Stomach smooth muscle (tissue), 2 donors: ENCODE measurements around the gene AQP12B.

Experiments used
- H3K27ac ChIP-seq: one replicate; pipeline ENCODE4 v1.7.0; 2013; ENCODE audit warnings: mild to moderate bottlenecking, low read length, inconsistent platforms
- H3K27me3 ChIP-seq, 2 donors: one replicate each; pipeline ENCODE4 v1.7.0; 2013; ENCODE audit warnings: low read length in 2 of 2; ENCODE audit not compliant: insufficient read depth in 2 of 2, control insufficient read depth in 1 of 2
- H3K36me3 ChIP-seq, 2 donors: one replicate each; pipeline ENCODE4 v1.7.0; 2013; ENCODE audit warnings: low read length in 2 of 2; ENCODE audit not compliant: control insufficient read depth in 2 of 2, insufficient read depth in 2 of 2
- H3K4me1 ChIP-seq: one replicate; pipeline ENCODE4 v1.7.0; 2013; ENCODE audit warnings: low read length; ENCODE audit not compliant: control insufficient read depth, insufficient read depth
- H3K4me3 ChIP-seq, 2 donors: one replicate each; pipeline ENCODE4 v1.7.0; 2013; ENCODE audit warnings: low read length in 2 of 2
- H3K9ac ChIP-seq, 2 donors: one replicate each; pipeline ENCODE4 v1.7.0; 2013; ENCODE audit warnings: low read length in 2 of 2, mild to moderate bottlenecking in 1 of 2
- H3K9me3 ChIP-seq, 2 donors: one replicate each; pipeline ENCODE4 v1.7.0; 2013; ENCODE audit warnings: low read length in 2 of 2; ENCODE audit not compliant: control insufficient read depth in 2 of 2
- donor health status: healthy.
- donor health status: Pancreatic carcinoma.

The AQP12B gene

GRCh38 chr2:240628808-240629618 lies 53.7 kb downstream of the AQP12B start:
- no peak overlapping the region for H3K27ac ChIP-seq
- no peaks in the 10 kb centered on the region for H3K36me3 ChIP-seq
- no peaks in the 10 kb centered on the region for H3K27me3 ChIP-seq
- no peak overlapping the region for H3K4me3 ChIP-seq
- no peaks in the 10 kb centered on the region for H3K4me1 ChIP-seq
- H3K9ac ChIP-seq, result no peak overlapping the region
- peaks cover 0 to 2% of the 10 kb centered on the region in 2 donors for H3K9me3 ChIP-seq

GRCh38 chr2:240628507-240628807 lies 54.2 kb downstream of the AQP12B start:
- Histone ChIP-seq H3K9me3 (no peaks in the 10 kb centered on the region), H3K27ac (no peak overlapping the region), H3K36me3 (no peaks in the 10 kb centered on the region), H3K9ac (no peak overlapping the region), H3K4me3 (no peak overlapping the region), H3K4me1 (no peaks in the 10 kb centered on the region), H3K27me3 (no peaks in the 10 kb centered on the region)

GRCh38 chr2:240627736-240628506 lies 54.8 kb downstream of the AQP12B start:
- H3K27me3 ChIP-seq, result no peaks in the 10 kb centered on the region
- H3K9me3 ChIP-seq, result no peaks in the 10 kb centered on the region
- no peaks in the 10 kb centered on the region for H3K36me3 ChIP-seq
- H3K4me3 ChIP-seq, result no peak overlapping the region
- H3K4me1 ChIP-seq, result no peaks in the 10 kb centered on the region
- H3K27ac ChIP-seq, result no peak overlapping the region
- H3K9ac ChIP-seq, result no peak overlapping the region

GRCh38 chr2:240626531-240627300 lies 56.0 kb downstream of the AQP12B start:
- Histone ChIP-seq H3K9ac (no peak overlapping the region), H3K27me3 (no peaks in the 10 kb centered on the region), H3K36me3 (no peaks in the 10 kb centered on the region), H3K27ac (no peak overlapping the region), H3K4me1 (no peaks in the 10 kb centered on the region), H3K9me3 (no peaks in the 10 kb centered on the region), H3K4me3 (no peak overlapping the region)
